K562 (cell line): ENCODE measurements around the gene MEGF11. TPM values are rescaled to one million over a fixed set of nuclear protein-coding genes. Genes with fewer than 3 reads are reported as not detected.

Experiments used
- ADNP ChIP-seq: fragments of 200-800 bp; sonication (Bioruptor generic); IDR thresholded peaks from 2 replicates; pipeline ENCODE4 v1.6.1; 2016; ENCODE audit warnings: missing genetic modification characterization, missing compliant biosample characterization
- BHLHE40 ChIP-seq: IDR thresholded peaks from 2 replicates; pipeline ENCODE4 v1.6.1; 2011; ENCODE audit warnings: low read length, improper control_type of control experiment
- CBX1 ChIP-seq: sonication (generic); IDR thresholded peaks from 2 replicates; pipeline ENCODE4 v1.6.1; 2016; ENCODE audit warnings: antibody characterized with exemption, low read depth, mild to moderate bottlenecking
- CBX5 ChIP-seq: IDR thresholded peaks from 2 replicates; pipeline ENCODE4 v1.6.1; 2014; ENCODE audit warnings: low read depth, borderline replicate concordance
- CREB1 ChIP-seq, 2 experiments: sonication (generic) in 1 of 2; formaldehyde crosslinking in 1 of 2; IDR thresholded peaks; 2 replicates each; pipeline versions ENCODE4 v1.6.1 to v1.8.0; 2012 to 2022; ENCODE audit warnings: inconsistent platforms in 1 of 2, mild to moderate bottlenecking in 1 of 2, missing genetic modification reagents in 1 of 2, moderate library complexity in 1 of 2
- MEF2D ChIP-seq: conservative IDR thresholded peaks from 2 replicates; pipeline ENCODE4 v1.6.1; 2016; ENCODE audit warnings: low read depth, missing genetic modification characterization, missing compliant biosample characterization
- MYBL2 ChIP-seq, 2 experiments: fragments of 450-650 bp in 1 of 2; sonication (generic) in 1 of 2; formaldehyde crosslinking in 1 of 2; IDR thresholded peaks; 2 replicates each; pipeline versions ENCODE4 v1.6.1 to v1.8.1; 2017 to 2022; ENCODE audit warnings: borderline replicate concordance in 1 of 2, inconsistent platforms in 1 of 2, low read depth in 1 of 2, mild to moderate bottlenecking in 1 of 2, missing genetic modification reagents in 1 of 2, moderate library complexity in 1 of 2
- RCOR1 ChIP-seq, 2 experiments: IDR thresholded peaks; 2 replicates each; pipeline ENCODE4 v1.6.1; 2012; ENCODE audit warnings: low read depth in 2 of 2, low read length in 2 of 2, borderline replicate concordance in 1 of 2, improper control_type of control experiment in 1 of 2
- TAF15 ChIP-seq: fragments of 200-400 bp; formaldehyde crosslinking; IDR thresholded peaks from 2 replicates; pipeline ENCODE4 v1.6.1; 2017; ENCODE audit warnings: mild to moderate bottlenecking, low read depth, low read length, moderate library complexity
- ZNF41 ChIP-seq: fragments of 250-450 bp; sonication (Bioruptor Pico); conservative IDR thresholded peaks from 2 replicates; pipeline ENCODE4 v1.4.0; 2020; ENCODE audit warnings: mild to moderate bottlenecking
- ZNF766 ChIP-seq: fragments of 200-800 bp; sonication (Bioruptor generic); conservative IDR thresholded peaks from 2 replicates; pipeline ENCODE4 v1.6.1; 2016; ENCODE audit warnings: missing genetic modification characterization, missing compliant biosample characterization
- polyA plus RNA-seq, 8 experiments: library from polyadenylated mRNA; depleted of rRNA in 4 of 8; stranded (reverse) in 5 of 8; unstranded in 3 of 8; fragments of >200 nt; fragmentation: Nextera tagmentation in 2 of 8; fragmentation: Illumina TruSeq in 1 of 8; extraction: Ambion mirVana in 2 of 8; extraction: Trizol in 1 of 8; gene quantifications; 2 replicates each; pipeline versions ENCODE4 v1.2.1 to v1.2.3, GENCODE V29; 2011 to 2014; ENCODE audit warnings: inconsistent platforms in 1 of 8, missing spikeins in 1 of 8
- total RNA-seq, 7 experiments: library from RNA; depleted of rRNA in 6 of 7; stranded (reverse); fragments of >200 nt in 6 of 7; fragmentation: Illumina TruSeq in 2 of 7; extraction: Trizol in 2 of 7; gene quantifications; 2 replicates each; pipeline versions ENCODE4 v1.2.1 to v1.2.3, GENCODE V29; 2011 to 2021; ENCODE audit warnings: low replicate concordance in 1 of 7
- TF ChIP-seq, protein P1 (sequence below): fragments of 450-650 bp; IDR thresholded peaks from 2 replicates; pipeline ENCODE4 v1.6.1; 2016; ENCODE audit warnings: mild to moderate bottlenecking, moderate library complexity
- TF ChIP-seq, protein P2 (sequence below): sonication (generic); formaldehyde crosslinking; IDR thresholded peaks from 2 replicates; pipeline ENCODE4 v1.8.0; 2022; ENCODE audit warnings: mild to moderate bottlenecking, missing genetic modification reagents, borderline replicate concordance

MEGF11 gene
- total and polyA plus RNA-seq, 9 of the 15 experiments (the other 6 are each of a cell fraction or from before 2014, with no cell fraction given): 0.06 to 0.23 (median 0.20) TPM; not detected in 6

DNA sequence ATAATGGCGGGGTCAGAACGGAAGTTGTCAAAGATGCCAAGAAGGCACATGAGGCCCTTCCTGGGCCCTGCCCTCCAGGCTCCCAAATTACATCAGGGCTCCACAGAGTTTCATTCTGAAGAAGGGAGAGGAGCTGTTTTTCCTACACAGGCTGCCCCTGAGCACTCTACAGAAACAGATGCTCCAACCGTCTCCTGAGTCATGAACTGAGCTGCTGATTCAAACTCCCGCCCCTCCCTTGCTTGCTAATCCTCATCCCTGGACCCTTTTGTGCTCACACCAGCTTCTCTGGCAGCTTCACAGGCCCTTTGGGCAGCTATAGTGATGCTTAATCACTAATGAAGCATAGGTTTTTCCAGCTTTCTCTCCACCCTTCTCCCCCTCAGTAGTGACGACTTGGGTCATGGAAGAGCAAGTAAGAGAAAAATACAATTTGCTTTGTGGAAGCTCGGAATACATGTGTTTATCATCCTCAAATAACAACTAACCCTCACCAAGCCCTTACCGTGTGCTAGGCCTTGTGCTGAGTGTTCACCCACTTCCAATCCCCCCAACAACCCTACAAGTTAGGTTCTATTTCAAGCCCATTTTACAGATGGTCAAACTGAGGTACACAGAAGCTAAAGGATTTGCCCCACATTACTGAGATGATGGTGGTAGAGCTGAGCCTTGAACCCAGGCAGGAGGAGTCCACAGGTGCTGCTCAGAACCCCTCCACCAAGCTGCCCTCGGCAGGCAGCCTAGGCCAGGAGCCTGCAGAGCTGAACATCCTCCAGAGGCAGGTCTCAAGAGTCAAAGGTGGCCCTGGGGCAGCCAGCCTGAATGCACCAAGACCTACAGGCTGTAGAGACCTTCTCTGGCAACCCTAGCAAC, 21.9 kb downstream of the MEGF11 start (continued):
- TF ChIP-seq, protein P1, sequence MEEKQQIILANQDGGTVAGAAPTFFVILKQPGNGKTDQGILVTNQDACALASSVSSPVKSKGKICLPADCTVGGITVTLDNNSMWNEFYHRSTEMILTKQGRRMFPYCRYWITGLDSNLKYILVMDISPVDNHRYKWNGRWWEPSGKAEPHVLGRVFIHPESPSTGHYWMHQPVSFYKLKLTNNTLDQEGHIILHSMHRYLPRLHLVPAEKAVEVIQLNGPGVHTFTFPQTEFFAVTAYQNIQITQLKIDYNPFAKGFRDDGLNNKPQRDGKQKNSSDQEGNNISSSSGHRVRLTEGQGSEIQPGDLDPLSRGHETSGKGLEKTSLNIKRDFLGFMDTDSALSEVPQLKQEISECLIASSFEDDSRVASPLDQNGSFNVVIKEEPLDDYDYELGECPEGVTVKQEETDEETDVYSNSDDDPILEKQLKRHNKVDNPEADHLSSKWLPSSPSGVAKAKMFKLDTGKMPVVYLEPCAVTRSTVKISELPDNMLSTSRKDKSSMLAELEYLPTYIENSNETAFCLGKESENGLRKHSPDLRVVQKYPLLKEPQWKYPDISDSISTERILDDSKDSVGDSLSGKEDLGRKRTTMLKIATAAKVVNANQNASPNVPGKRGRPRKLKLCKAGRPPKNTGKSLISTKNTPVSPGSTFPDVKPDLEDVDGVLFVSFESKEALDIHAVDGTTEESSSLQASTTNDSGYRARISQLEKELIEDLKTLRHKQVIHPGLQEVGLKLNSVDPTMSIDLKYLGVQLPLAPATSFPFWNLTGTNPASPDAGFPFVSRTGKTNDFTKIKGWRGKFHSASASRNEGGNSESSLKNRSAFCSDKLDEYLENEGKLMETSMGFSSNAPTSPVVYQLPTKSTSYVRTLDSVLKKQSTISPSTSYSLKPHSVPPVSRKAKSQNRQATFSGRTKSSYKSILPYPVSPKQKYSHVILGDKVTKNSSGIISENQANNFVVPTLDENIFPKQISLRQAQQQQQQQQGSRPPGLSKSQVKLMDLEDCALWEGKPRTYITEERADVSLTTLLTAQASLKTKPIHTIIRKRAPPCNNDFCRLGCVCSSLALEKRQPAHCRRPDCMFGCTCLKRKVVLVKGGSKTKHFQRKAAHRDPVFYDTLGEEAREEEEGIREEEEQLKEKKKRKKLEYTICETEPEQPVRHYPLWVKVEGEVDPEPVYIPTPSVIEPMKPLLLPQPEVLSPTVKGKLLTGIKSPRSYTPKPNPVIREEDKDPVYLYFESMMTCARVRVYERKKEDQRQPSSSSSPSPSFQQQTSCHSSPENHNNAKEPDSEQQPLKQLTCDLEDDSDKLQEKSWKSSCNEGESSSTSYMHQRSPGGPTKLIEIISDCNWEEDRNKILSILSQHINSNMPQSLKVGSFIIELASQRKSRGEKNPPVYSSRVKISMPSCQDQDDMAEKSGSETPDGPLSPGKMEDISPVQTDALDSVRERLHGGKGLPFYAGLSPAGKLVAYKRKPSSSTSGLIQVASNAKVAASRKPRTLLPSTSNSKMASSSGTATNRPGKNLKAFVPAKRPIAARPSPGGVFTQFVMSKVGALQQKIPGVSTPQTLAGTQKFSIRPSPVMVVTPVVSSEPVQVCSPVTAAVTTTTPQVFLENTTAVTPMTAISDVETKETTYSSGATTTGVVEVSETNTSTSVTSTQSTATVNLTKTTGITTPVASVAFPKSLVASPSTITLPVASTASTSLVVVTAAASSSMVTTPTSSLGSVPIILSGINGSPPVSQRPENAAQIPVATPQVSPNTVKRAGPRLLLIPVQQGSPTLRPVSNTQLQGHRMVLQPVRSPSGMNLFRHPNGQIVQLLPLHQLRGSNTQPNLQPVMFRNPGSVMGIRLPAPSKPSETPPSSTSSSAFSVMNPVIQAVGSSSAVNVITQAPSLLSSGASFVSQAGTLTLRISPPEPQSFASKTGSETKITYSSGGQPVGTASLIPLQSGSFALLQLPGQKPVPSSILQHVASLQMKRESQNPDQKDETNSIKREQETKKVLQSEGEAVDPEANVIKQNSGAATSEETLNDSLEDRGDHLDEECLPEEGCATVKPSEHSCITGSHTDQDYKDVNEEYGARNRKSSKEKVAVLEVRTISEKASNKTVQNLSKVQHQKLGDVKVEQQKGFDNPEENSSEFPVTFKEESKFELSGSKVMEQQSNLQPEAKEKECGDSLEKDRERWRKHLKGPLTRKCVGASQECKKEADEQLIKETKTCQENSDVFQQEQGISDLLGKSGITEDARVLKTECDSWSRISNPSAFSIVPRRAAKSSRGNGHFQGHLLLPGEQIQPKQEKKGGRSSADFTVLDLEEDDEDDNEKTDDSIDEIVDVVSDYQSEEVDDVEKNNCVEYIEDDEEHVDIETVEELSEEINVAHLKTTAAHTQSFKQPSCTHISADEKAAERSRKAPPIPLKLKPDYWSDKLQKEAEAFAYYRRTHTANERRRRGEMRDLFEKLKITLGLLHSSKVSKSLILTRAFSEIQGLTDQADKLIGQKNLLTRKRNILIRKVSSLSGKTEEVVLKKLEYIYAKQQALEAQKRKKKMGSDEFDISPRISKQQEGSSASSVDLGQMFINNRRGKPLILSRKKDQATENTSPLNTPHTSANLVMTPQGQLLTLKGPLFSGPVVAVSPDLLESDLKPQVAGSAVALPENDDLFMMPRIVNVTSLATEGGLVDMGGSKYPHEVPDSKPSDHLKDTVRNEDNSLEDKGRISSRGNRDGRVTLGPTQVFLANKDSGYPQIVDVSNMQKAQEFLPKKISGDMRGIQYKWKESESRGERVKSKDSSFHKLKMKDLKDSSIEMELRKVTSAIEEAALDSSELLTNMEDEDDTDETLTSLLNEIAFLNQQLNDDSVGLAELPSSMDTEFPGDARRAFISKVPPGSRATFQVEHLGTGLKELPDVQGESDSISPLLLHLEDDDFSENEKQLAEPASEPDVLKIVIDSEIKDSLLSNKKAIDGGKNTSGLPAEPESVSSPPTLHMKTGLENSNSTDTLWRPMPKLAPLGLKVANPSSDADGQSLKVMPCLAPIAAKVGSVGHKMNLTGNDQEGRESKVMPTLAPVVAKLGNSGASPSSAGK: no peak
- peak; percentile 76 for TF ChIP-seq ADNP (tag)
- TF ChIP-seq ZNF766 (CRISPR knock-in tag): no peak
- TF ChIP-seq CBX1: peak; percentile 83
- TF ChIP-seq, protein P2, sequence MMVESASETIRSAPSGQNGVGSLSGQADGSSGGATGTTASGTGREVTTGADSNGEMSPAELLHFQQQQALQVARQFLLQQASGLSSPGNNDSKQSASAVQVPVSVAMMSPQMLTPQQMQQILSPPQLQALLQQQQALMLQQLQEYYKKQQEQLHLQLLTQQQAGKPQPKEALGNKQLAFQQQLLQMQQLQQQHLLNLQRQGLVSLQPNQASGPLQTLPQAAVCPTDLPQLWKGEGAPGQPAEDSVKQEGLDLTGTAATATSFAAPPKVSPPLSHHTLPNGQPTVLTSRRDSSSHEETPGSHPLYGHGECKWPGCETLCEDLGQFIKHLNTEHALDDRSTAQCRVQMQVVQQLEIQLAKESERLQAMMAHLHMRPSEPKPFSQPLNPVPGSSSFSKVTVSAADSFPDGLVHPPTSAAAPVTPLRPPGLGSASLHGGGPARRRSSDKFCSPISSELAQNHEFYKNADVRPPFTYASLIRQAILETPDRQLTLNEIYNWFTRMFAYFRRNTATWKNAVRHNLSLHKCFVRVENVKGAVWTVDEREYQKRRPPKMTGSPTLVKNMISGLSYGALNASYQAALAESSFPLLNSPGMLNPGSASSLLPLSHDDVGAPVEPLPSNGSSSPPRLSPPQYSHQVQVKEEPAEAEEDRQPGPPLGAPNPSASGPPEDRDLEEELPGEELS (CRISPR knock-in tag): no peak
- no peak for TF ChIP-seq BHLHE40
- TF ChIP-seq TAF15: no peak
- no peak for TF ChIP-seq CBX5
- no peak for TF ChIP-seq ZNF41
- TF ChIP-seq CREB1 (IDR thresholded peaks at IDR 0.05): no peak
- no peak for TF ChIP-seq CREB1 (CRISPR knock-in tag; IDR thresholded peaks at IDR 0.05)
- no peak for TF ChIP-seq MYBL2 (IDR thresholded peaks at IDR 0.05; ENCODE audit: low read depth)
- no peak for TF ChIP-seq MYBL2 (CRISPR knock-in tag; IDR thresholded peaks at IDR 0.05; ENCODE audit: borderline replicate concordance)
- no peak for TF ChIP-seq MEF2D
- TF ChIP-seq RCOR1 (IDR thresholded peaks at IDR 0.05; ENCODE audit: borderline replicate concordance in 1 of 2, low read depth in 2 of 2, low read length in 2 of 2): peak in 1 of 2 experiments; percentile 81; a peak in 2 of 4 replicates
